Gastroesophageal sphincter (tissue), 4 donors: ENCODE data around the gene POLR3A. TPM values are rescaled to one million over a fixed set of nuclear protein-coding genes. Genes with fewer than 3 reads are reported as not detected.

Experiments used
- ATAC-seq: fragments of 150-250 bp; one replicate; pipeline ENCODE4 v1.9.1; 2016; ENCODE audit warnings: mild to moderate bottlenecking, moderate library complexity
- H3K27ac ChIP-seq, 4 donors: fragments of 200-600 bp; sonication (generic) in 3 of 4; 1 replicate in 3 of 4; 2 replicates in 1 of 4; pipeline ENCODE4 v1.5.1; 2016 to 2019
- H3K27me3 ChIP-seq: fragments of 200-600 bp; sonication (generic); one replicate; pipeline ENCODE4 v1.5.1; 2019
- H3K36me3 ChIP-seq, 2 donors: fragments of 200-600 bp; sonication (generic); one replicate each; pipeline ENCODE4 v1.5.1; 2019; ENCODE audit warnings: control low read depth in 1 of 2
- H3K4me1 ChIP-seq, 3 donors: fragments of 200-600 bp; sonication (generic); 1 replicate in 2 of 3; 2 replicates in 1 of 3; pipeline ENCODE4 v1.5.1; 2016 to 2019; ENCODE audit warnings: control low read depth in 2 of 3
- H3K4me3 ChIP-seq, 2 donors: fragments of 200-600 bp; sonication (generic); one replicate each; pipeline ENCODE4 v1.5.1; 2019; ENCODE audit warnings: mild to moderate bottlenecking in 1 of 2, moderate library complexity in 1 of 2
- H3K9me3 ChIP-seq, 3 donors: fragments of 200-600 bp; sonication (generic); one replicate each; pipeline ENCODE4 v1.5.1; 2017 to 2019; ENCODE audit warnings: control low read depth in 2 of 3
- CTCF ChIP-seq, 4 experiments: fragments of 200-600 bp in 2 of 4; fragments of 450-650 bp in 2 of 4; sonication (generic) in 1 of 4; IDR thresholded peaks; one replicate each; pipeline ENCODE4 v1.5.1; 2017 to 2019; ENCODE audit warnings: antibody characterized with exemption in 4 of 4, mild to moderate bottlenecking in 2 of 4, moderate library complexity in 2 of 4
- EP300 ChIP-seq: sonication (generic); formaldehyde crosslinking; IDR thresholded peaks from one replicate; pipeline ENCODE4 v1.6.1; 2017; ENCODE audit warnings: antibody characterized with exemption, mild to moderate bottlenecking
- POLR2A ChIP-seq, 2 donors: fragments of 450-650 bp; IDR thresholded peaks; one replicate each; pipeline ENCODE4 v1.6.1; 2017; ENCODE audit warnings: antibody characterized with exemption in 2 of 2, mild to moderate bottlenecking in 2 of 2, moderate library complexity in 1 of 2
- POLR2AphosphoS5 ChIP-seq: sonication (generic); formaldehyde crosslinking; IDR thresholded peaks from one replicate; pipeline ENCODE4 v1.6.1; 2017; ENCODE audit warnings: antibody characterized with exemption
- WGBS, 2 donors: methylation state at CpG; one replicate each; pipeline ENCODE4 v1.1.5; 2018; ENCODE audit warnings: low coverage in 1 of 2; 5-methylcytosine and 5-hydroxymethylcytosine counted together
- total RNA-seq, 4 donors: library from RNA; depleted of rRNA; stranded (reverse); fragments of >200 nt; gene quantifications; one replicate each; pipeline ENCODE4 v1.1.0, GENCODE V29; 2016

POLR3A gene
- total RNA-seq, 4 donors from 2014 or later: 10.0 to 13.5 (median 12.0) TPM

- Histone ChIP-seq H3K9me3 (no peaks in the 10 kb centered on the region), H3K36me3 (no peaks in the 10 kb centered on the region), H3K27me3 (no peaks in the 10 kb centered on the region), H3K4me3 (peak within 1 kb of the TSS; percentile 72 to 94), H3K27ac (peak within 1 kb of the TSS; percentile 75 to 95 (median 92)), H3K4me1 (peaks cover 0 to 54% (median 20%) of the 10 kb centered on the region in 3 donors)
- no CpG with 5 or more reads among the region's 95 CpGs for WGBS, 2 donors
- peak in 3 of 4 experiments; percentile 6 to 20 (median 14) for TF ChIP-seq CTCF (IDR thresholded peaks at IDR 0.05)
- TF ChIP-seq EP300: no peak
- TF ChIP-seq POLR2A (IDR thresholded peaks at IDR 0.05): peak; percentile 53 to 75
- TF ChIP-seq POLR2AphosphoS5: peak; percentile 69
- ATAC-seq: peak; percentile 91
Observed at GRCh38 chr10:77926566-77927401, 102.5 kb downstream of the POLR3A start, which contains the start of gene DLG5. TSS of gene DLG5 (minus strand) at chr10:77926755. CDS start at chr10:77926520, 235 bp downstream.

GRCh38 chr10:77925795-77926565, 103.3 kb downstream of the POLR3A start:
- H3K27ac ChIP-seq: peak overlapping the region; percentile 75 to 95 (median 92)
- H3K9me3 ChIP-seq: no peaks in the 10 kb centered on the region
- H3K4me3 ChIP-seq: peak overlapping the region; percentile 72 to 94
- H3K36me3 ChIP-seq: no peaks in the 10 kb centered on the region
- peak; percentile 47 for ATAC-seq
- no peaks in the 10 kb centered on the region for H3K27me3 ChIP-seq
- 0 to 7% methylated on average over 1 to 8 of the region's 73 CpGs for WGBS, 2 donors
- H3K4me1 ChIP-seq: peaks cover 0 to 63% (median 20%) of the 10 kb centered on the region in 3 donors
- no peak for TF ChIP-seq POLR2A (IDR thresholded peaks at IDR 0.05)
- peak; percentile 32 for TF ChIP-seq POLR2AphosphoS5
- no peak for TF ChIP-seq EP300
- peak in 2 of 4 experiments; percentile 5 to 17 for TF ChIP-seq CTCF (IDR thresholded peaks at IDR 0.05)

GRCh38 chr10:77925410-77925794, 103.9 kb downstream of the POLR3A start:
- no peak for ATAC-seq
- no peaks in the 10 kb centered on the region for H3K36me3 ChIP-seq

GRCh38 chr10:77922566-77923179, 106.6 kb downstream of the POLR3A start:
- WGBS, 2 donors: 66 to 90% methylated on average over 1 to 3 of the region's 8 CpGs
- H3K9me3 ChIP-seq: no peaks in the 10 kb centered on the region
- H3K27ac ChIP-seq: no peak overlapping the region
- ATAC-seq: no peak
- H3K4me3 ChIP-seq: no peak overlapping the region
- H3K4me1 ChIP-seq: peaks cover 0 to 84% (median 26%) of the 10 kb centered on the region in 3 donors
- TF ChIP-seq EP300 (no peak), CTCF (IDR thresholded peaks at IDR 0.05) (no peak), POLR2A (IDR thresholded peaks at IDR 0.05) (no peak), POLR2AphosphoS5 (no peak)
- H3K27me3 ChIP-seq: no peaks in the 10 kb centered on the region
- H3K36me3 ChIP-seq: peaks cover 0 to 5% of the 10 kb centered on the region in 2 donors

More at GRCh38 chr10:77925410-77925794, 103.9 kb downstream of the POLR3A start:
- H3K27ac ChIP-seq: peak overlapping the region; percentile 75 to 95 (median 92)
- H3K4me1 ChIP-seq: peaks cover 0 to 68% (median 20%) of the 10 kb centered on the region in 3 donors
- no peaks in the 10 kb centered on the region for H3K9me3 ChIP-seq
- peak overlapping the region; percentile 72 to 94 for H3K4me3 ChIP-seq
- TF ChIP-seq EP300 (no peak), POLR2A (IDR thresholded peaks at IDR 0.05) (peak in 1 of 2 donors; percentile 7)
- WGBS, 2 donors: 8 to 15% methylated on average over 2 of the region's 7 CpGs
- no peaks in the 10 kb centered on the region for H3K27me3 ChIP-seq

GRCh38 chr10:77922055-77922454, 107.3 kb downstream of the POLR3A start:
- no peaks in the 10 kb centered on the region for H3K27me3 ChIP-seq
- no peak overlapping the region for H3K4me3 ChIP-seq
- peaks cover 0 to 77% (median 21%) of the 10 kb centered on the region in 3 donors for H3K4me1 ChIP-seq
- peaks cover 0 to 5% of the 10 kb centered on the region in 2 donors for H3K36me3 ChIP-seq
- H3K9me3 ChIP-seq: no peaks in the 10 kb centered on the region
- 93% methylated on average over 3 of the region's 5 CpGs; no CpG with 5 or more reads in 1 of the 2 donors for WGBS, 2 donors
- no peak overlapping the region for H3K27ac ChIP-seq
- no peak for ATAC-seq
- no peak for TF ChIP-seq CTCF (IDR thresholded peaks at IDR 0.05)
- TF ChIP-seq POLR2A (IDR thresholded peaks at IDR 0.05): no peak
- TF ChIP-seq EP300: no peak
- no peak for TF ChIP-seq POLR2AphosphoS5
